GM18520 (cell line): ENCODE results near the gene REC114.
"Not testable (repeated sequence)": the region's sequence is repeated elsewhere in the genome, so short reads cannot be mapped to it uniquely, and the experiment has no call there.

Experiments
- ATAC-seq: cut with Tn5 transposase; IDR thresholded peaks from one replicate; pipeline ENCODE4 v1.9.1; 2021; ENCODE audit not compliant: unreplicated experiment

The REC114 gene, protein sequence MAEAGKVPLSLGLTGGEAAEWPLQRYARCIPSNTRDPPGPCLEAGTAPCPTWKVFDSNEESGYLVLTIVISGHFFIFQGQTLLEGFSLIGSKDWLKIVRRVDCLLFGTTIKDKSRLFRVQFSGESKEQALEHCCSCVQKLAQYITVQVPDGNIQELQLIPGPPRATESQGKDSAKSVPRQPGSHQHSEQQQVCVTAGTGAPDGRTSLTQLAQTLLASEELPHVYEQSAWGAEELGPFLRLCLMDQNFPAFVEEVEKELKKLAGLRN

GRCh38 chr15:73442968-73443367 is at the start of gene REC114:
REC114 (plus strand) TSS chr15:73443164; CDS start chr15:73443186, 22 bp downstream.
- no peak for ATAC-seq

- ATAC-seq: no peak
Measured at GRCh38 chr15:73393336-73393735, 49.6 kb upstream of the REC114 start.

GRCh38 chr15:73394782-73395181 is 48.2 kb upstream of the REC114 start:
- no peak for ATAC-seq

- no peak for ATAC-seq
Measured at GRCh38 chr15:73395671-73396070, 47.3 kb upstream of the REC114 start.

DNA sequence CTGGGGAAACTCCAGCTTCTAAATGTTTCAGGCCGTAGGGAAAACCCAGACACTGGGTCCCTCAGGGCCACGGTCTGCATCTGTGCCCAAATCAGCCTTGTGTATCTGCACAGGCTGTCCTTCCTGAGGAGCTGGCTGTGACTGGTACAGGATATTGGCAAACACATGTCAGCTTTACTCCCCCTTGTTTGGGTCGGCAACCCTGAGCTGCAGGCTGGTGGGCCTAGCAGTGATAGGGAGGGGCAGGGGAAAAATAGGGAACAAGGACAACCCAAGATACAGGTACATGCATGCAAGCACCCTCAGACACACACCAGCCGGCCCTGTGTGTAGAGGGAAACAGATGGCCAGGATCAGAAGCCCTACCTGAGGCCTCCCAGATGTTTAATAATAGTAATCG is 45.5 kb upstream of the REC114 start:
- no peak for ATAC-seq

DNA sequence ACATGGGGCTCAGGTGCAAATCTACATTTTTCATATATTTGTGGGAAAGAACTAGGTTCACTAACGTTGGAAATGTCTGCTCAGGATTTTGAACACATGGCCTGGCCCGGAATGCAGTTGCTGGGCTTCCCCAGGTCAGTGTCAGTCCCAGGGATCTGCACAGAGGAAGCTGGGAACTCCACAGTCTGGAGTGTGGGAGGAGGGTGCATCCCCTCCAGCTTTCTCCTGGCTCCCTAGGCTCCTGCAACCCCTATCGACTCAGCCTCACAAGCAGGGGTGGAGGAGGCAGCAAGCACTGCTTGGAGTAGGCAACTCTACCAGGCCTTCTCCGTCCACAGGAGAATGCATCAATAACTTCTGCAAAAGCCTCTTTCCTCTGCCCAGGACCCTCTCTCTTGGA is 44.1 kb upstream of the REC114 start:
- ATAC-seq: no peak

DNA sequence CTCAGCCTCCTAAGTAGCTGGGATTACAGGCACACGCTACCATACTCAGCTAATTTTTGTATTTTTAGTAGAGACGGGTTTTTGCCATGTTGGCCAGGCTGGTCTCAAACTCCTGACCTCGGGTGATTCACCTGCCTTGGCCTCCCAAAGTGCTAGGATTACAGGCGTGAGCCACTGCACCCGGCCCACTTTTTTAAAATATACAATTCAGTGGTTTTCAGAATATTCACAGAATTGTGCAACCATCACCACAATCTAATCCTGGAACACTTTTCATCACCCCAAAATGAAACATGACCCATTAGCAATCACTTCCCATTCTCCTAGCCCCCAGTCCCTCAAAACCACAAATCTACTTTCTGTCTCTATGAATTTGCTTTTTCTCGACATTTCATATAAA is 42.7 kb upstream of the REC114 start:
- not testable (repeated sequence) for ATAC-seq

GRCh38 chr15:73403171-73403570 is 39.8 kb upstream of the REC114 start:
- no peak for ATAC-seq

GRCh38 chr15:73414876-73415275 is 28.1 kb upstream of the REC114 start:
- ATAC-seq: no peak

DNA sequence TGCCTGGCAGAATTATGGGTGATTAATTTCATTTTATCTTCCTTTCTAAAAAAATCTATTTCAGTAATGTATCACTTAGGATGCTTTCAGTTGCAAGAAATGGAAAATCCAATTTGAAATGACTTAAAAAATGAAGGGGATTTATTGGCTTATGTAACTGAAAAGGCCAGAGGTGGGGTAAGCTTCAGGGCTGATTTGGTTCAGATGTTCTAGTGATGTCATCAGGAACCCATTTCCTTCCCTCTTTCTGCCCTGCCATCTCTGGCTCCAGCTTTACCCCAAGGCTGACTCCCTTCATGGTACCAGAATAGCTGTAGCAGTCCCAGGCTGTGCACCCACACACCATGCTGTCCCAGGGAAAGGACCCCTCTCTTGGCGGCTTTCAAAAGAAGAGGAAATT is 18.5 kb upstream of the REC114 start:
- ATAC-seq: no peak

DNA sequence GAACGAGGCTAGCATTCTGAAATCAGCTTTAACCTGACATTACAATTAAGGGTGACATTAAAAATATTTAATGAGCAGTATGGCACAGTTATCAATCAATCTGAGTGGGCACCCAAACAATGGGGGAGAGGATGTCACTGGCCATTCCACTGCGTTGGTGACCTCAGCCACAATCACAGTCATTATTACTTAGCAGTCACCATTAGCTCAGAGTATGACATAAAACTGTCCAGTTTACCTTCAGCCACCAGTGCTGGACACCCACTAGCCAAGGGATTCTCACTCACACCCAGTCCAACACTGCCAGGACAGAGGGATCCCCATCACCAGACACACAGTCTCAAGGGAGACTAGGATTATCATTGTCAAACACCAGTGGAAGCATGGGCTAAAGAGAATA is 17.5 kb upstream of the REC114 start:
- no peak for ATAC-seq

- ATAC-seq: no peak
Measured at GRCh38 chr15:73426323-73426994, 16.5 kb upstream of the REC114 start.

DNA sequence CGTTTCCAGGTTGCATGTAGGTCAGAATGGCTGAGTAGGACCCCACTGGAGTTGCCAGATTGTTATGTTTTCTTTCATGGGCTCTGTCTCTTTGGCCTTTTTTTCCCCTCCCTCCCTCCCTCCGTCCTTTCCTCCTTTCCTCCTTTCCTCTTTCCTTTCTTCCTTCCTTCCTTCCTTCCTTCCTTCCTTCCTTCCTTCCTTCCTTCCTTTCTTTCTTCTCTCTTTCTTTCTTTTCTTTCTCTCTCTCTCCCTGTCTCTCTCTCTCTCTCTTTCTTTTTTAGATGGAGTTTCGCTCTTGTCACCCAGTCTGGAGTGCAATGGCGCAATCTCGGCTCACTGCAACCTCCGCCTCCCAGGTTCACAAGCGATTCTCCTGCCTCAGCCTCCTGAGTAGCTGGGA is 11.6 kb upstream of the REC114 start:
- ATAC-seq: not testable (repeated sequence)

DNA sequence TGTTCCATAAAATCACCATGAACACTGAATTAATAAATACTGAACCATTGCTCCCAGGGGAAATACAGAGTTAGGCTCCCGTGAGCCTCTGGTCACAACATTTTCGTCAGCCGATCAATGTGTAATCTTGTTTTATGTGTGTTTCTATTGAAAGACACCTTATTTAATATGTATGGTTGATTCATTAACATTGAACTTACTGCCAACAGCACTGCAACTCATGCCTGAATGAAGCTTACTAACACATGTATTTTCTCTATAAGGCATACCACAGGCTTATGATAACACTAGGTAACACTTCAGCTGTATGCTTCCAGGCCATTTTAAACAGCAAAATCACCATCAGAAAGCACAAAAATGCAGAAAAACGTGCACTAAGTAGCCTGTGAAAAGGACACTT is 9.1 kb upstream of the REC114 start:
- no peak for ATAC-seq

GRCh38 chr15:73436613-73437012 is 6.4 kb upstream of the REC114 start:
- no peak for ATAC-seq

GRCh38 chr15:73437543-73438109 is 5.3 kb upstream of the REC114 start:
- ATAC-seq: no peak

- ATAC-seq: no peak
Measured at GRCh38 chr15:73438651-73439050, 4.3 kb upstream of the REC114 start.

DNA sequence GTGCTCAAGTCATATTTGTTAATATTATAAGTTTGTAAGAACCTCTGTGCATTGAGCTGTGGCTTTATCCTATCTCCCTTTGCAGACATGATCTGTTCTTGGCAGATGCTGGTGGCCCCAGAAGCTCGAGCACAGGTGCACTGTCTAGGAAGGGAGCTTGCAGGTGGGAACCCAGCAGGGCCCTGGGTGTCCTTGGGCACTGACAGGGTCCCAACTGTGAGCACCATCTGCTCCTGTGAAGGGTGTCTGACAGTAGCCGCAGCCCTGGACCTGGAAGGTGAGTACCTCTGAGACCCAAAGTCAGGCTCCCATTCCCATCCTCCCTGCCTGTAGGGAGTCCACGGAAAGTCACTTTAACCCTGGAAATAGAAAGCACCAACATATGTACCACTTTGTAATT is 2.4 kb upstream of the REC114 start:
- ATAC-seq: no peak

DNA sequence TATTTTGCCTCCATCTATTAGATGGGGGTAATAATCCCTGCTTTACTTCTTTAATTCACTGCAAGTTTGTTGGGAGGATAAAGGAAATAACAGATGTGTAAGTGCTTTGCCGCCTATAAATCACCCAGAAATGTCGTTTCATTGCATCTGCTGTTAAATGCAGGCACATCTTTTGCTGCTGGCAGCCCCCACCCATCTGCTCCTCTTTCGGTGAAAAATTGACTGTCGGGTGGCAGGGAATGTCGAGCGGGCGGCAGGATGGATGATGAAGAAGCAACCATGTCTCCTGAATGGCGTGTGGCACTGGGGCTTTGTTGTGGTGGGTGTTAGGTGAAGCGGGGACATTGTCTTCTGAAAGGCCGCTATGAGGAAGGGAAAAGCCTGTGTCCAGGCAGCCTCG is 543 bp upstream of the REC114 start:
- ATAC-seq: no peak

DNA sequence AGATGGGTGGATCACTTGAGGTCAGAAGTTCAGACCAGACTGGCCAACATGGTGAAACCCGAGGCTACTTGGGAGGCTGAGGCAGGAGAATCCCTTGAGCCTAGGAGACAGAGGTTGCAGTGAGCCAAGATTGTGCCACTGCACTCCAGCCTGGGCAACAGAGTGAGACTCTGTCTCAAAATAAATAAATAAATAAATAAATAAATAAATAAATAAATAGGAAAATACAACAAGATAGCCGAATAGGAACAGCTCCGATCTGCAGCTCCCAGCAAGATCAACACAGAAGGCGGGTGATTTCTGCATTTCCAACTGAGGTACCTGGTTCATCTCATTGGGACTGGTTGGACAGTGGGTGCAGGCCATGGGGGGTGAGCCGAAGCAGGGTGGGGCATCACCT is 4.5 kb downstream of the REC114 start:
- ATAC-seq: not testable (repeated sequence)

DNA sequence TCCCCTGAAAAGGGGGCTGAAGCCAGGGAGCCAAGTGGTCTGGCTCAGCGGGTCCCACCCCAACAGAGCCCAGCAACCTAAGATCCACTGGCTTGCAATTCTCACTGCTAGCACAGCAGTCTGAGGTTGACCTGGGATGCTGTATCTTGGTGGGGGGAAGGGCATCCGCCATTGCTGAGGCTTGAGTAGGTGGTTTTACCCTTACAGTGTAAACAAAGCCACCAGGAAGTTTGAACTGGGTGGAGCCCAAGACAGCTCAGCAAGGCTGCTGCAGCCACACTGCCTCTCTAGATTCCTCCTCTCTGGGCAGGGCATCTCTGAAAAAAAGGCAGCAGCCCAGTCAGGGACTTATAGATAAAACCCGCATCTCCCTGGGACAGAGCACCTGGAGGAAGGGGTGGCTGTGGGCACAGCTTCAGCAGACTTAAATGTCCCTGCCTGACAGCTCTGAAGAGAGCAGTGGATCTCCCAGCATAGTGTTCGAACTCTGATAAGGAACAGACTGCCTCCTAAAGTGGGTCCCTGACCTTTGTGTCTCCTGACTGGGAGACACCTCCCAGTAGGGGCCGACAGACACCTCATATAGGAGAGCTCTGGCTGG is 5.3 kb downstream of the REC114 start:
- not testable (repeated sequence) for ATAC-seq

DNA sequence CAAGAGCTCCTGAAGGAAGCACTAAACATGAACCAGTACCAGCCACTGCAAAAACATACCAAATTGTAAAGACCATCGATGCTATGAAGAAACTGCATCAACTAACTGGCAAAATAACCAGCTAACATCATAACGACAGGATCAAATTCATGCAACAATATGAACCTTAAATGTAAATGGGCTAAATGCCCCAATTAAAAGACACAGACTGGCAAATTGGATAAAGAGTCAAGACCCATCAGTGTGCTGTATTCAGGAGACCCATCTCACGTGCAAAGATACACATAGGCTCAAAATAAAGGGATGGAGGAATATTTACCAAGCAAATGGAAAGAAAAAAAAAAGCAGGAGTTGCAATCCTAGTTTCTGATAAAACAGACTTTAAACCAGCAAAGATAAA is 7.0 kb downstream of the REC114 start:
- ATAC-seq: not testable (repeated sequence)
